Endothelial cell (in vitro differentiated cells): Measurements from ENCODE around the gene TBC1D14. TPM values are rescaled to one million over a fixed set of nuclear protein-coding genes. Genes with fewer than 3 reads are reported as not detected.
"Not testable (repeated sequence)": the region's sequence is repeated elsewhere in the genome, so short reads cannot be mapped to it uniquely, and the experiment has no call there.

Source experiments
- DNase-seq: peaks from one replicate; pipeline ENCODE4 v3.0.0; 2021; ENCODE audit warnings: low spot score
- H3K27ac Mint-ChIP-seq: one replicate; pipeline ENCODE4 v1.8.0; 2021; ENCODE audit warnings: mixed read lengths, inconsistent platforms; ENCODE audit not compliant: unreplicated experiment
- H3K27me3 Mint-ChIP-seq: one replicate; pipeline ENCODE4 v1.8.0; 2021; ENCODE audit warnings: mild to moderate bottlenecking, moderate library complexity, mixed read lengths, inconsistent platforms; ENCODE audit not compliant: unreplicated experiment
- H3K36me3 Mint-ChIP-seq: one replicate; pipeline ENCODE4 v1.8.0; 2021; ENCODE audit warnings: mild to moderate bottlenecking, low read depth, mixed read lengths, inconsistent platforms; ENCODE audit not compliant: unreplicated experiment
- H3K4me1 Mint-ChIP-seq: one replicate; pipeline ENCODE4 v1.8.0; 2021; ENCODE audit warnings: mild to moderate bottlenecking, mixed read lengths, inconsistent platforms; ENCODE audit not compliant: unreplicated experiment
- H3K4me3 Mint-ChIP-seq: one replicate; pipeline ENCODE4 v1.8.0; 2021; ENCODE audit warnings: mild to moderate bottlenecking, mixed read lengths, inconsistent platforms; ENCODE audit not compliant: unreplicated experiment
- H3K9me3 Mint-ChIP-seq: one replicate; pipeline ENCODE4 v1.8.0; 2021; ENCODE audit warnings: mixed read lengths, inconsistent platforms; ENCODE audit not compliant: unreplicated experiment
- CTCF ChIP-seq: fragments of 200-600 bp; sonication (generic); IDR thresholded peaks from one replicate; pipeline ENCODE4 v1.5.0; 2021; ENCODE audit warnings: antibody characterized with exemption; ENCODE audit not compliant: unreplicated experiment
- total RNA-seq: library from RNA; stranded (reverse); fragmentation: NEBNext Ultra II Directional; extraction: Animal tissue kit (Norgen Biotek cat#: 25700); gene quantifications from one replicate; pipeline ENCODE4 v1.2.1, GENCODE V29; 2021; ENCODE audit not compliant: unreplicated experiment

TBC1D14 gene
- total RNA-seq, 1 donor from 2014 or later = 33.0 TPM

DNA sequence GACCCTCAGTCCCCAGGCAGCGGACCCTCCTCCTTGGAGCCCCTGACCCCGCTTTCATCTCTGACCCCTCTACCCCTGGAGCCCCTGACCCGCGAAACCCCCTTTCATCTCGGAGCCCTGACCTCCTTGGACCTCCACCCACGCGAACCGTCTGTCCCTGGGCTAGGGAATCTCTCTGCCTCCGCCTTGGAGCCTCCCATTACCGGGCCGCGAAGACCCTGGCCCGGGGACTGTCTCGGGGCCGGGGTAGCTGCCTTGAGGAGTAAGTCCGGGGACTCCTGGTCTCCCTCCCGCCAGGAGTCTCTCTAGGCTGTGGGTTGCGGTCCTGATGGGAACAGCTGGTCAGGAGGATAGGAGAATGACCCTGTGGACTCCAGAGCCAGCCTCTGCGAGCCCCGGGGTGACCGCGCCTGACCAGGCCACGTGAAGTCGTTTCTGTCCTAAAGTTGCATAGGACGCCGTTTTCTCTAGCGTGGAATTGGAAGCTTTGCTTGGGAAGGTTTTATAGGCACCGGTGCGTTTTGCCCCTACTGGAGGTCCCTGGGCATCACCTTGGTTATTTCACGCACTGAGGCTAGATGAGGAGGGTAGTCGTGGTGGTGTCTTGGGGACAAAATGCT, 824 bp downstream of the TBC1D14 start:
- Mint-ChIP-seq H3K9me3 (no peaks in the 10 kb centered on the region), H3K4me1 (peaks cover 25% of the 10 kb centered on the region), H3K4me3 (peak overlapping the region; percentile 95), H3K27ac (peak overlapping the region; percentile 52), H3K36me3 (no peaks in the 10 kb centered on the region), H3K27me3 (peaks cover 9% of the 10 kb centered on the region)
- DNase-seq = no peak
- no peak for TF ChIP-seq CTCF

GRCh38 chr4:6910960-6911874, 1.6 kb downstream of the TBC1D14 start:
- H3K27me3 Mint-ChIP-seq = peaks cover 9% of the 10 kb centered on the region
- no peak for DNase-seq
- H3K36me3 Mint-ChIP-seq = no peaks in the 10 kb centered on the region
- H3K27ac Mint-ChIP-seq = peak overlapping the region; percentile 52
- TF ChIP-seq CTCF = no peak
- H3K4me1 Mint-ChIP-seq = peaks cover 25% of the 10 kb centered on the region
- no peaks in the 10 kb centered on the region for H3K9me3 Mint-ChIP-seq
- H3K4me3 Mint-ChIP-seq = peak overlapping the region; percentile 95

DNA sequence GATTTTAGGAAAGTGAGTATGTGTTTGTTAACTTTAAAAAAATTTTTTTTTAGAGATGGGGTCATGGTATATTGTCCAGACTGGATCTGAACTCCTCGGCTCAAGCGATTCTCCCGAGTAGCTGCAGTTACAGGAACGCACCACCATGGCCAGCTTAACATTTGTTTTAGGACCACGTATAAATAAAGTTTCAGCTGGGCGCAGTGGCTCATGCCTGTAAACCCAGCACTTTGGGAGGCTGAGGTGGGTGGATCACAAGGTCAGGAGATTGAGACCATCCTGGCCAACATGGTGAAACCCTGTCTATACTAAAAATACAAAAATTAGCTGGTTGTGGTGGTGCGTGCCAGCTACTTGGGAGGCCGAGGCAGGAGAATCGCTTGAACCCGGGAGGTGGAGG, 2.3 kb downstream of the TBC1D14 start:
- H3K27ac Mint-ChIP-seq, H3K27me3 Mint-ChIP-seq, H3K36me3 Mint-ChIP-seq, DNase-seq, H3K9me3 Mint-ChIP-seq: not testable (repeated sequence)
- H3K4me1 Mint-ChIP-seq = peaks cover 29% of the 10 kb centered on the region
- peak overlapping the region; percentile 80 for H3K4me3 Mint-ChIP-seq

- no peak for TF ChIP-seq CTCF
- no peak overlapping the region for H3K4me3 Mint-ChIP-seq
- no peak overlapping the region for H3K27ac Mint-ChIP-seq
- peaks cover 33% of the 10 kb centered on the region for H3K4me1 Mint-ChIP-seq
- H3K36me3 Mint-ChIP-seq = no peaks in the 10 kb centered on the region
- H3K9me3 Mint-ChIP-seq = no peaks in the 10 kb centered on the region
- peaks cover 6% of the 10 kb centered on the region for H3K27me3 Mint-ChIP-seq
- no peak for DNase-seq
Measured at GRCh38 chr4:6912441-6912840, 2.8 kb downstream of the TBC1D14 start.

DNA sequence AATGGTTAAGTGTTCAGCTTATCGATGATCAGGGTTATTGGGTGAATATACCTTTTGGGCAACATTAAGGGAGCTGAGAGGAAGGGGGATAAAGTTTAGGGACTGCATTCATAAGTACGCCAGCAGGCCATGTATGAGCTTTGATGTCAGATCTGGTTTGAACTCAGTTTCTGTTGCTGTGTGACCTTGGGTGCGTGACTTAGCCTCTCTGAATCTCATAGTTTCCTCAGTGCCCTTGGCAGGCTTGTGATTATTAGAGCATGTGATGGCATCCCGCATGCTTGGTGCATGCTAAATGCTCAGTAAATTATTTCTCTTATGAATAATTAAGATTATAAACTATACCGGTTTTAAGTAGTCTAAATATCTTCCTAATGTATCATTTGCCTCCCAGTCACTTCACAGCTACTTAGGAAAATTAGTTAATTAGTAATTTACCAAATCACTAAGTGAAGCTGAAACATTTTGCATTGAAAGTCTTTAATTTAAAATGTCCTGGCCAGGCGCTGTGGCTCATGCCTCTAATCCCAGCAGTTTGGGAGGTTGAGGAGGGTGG, 3.8 kb downstream of the TBC1D14 start:
- TF ChIP-seq CTCF = no peak
- no peaks in the 10 kb centered on the region for H3K36me3 Mint-ChIP-seq
- no peaks in the 10 kb centered on the region for H3K9me3 Mint-ChIP-seq
- no peak for DNase-seq
- H3K4me1 Mint-ChIP-seq = peaks cover 36% of the 10 kb centered on the region
- H3K4me3 Mint-ChIP-seq = no peak overlapping the region
- H3K27me3 Mint-ChIP-seq = peaks cover 6% of the 10 kb centered on the region
- no peak overlapping the region for H3K27ac Mint-ChIP-seq
